H9 (cell line): Measurements from ENCODE around the gene KIF5C. TPM values are rescaled to one million over a fixed set of nuclear protein-coding genes. Genes with fewer than 3 reads are reported as not detected.

ENCODE experiments used
- DNase-seq: peaks from one replicate; pipeline ENCODE4 v3.0.0-alpha.2; 2017
- H2AFZ ChIP-seq: one replicate; pipeline ENCODE4 v1.6.1; 2013; ENCODE audit warnings: mild to moderate bottlenecking, low read length, control low read depth, moderate library complexity
- H2AK5ac ChIP-seq: 2 replicates; pipeline ENCODE4 v1.6.1; 2013; ENCODE audit warnings: low read length, control low read depth, mixed read lengths; ENCODE audit not compliant: insufficient read length
- H2BK120ac ChIP-seq: one replicate; pipeline ENCODE4 v1.6.1; 2013; ENCODE audit warnings: low read depth, mild to moderate bottlenecking, low read length, control low read depth, inconsistent platforms; ENCODE audit not compliant: poor library complexity, severe bottlenecking
- H2BK12ac ChIP-seq: 2 replicates; pipeline ENCODE4 v1.6.1; 2013; ENCODE audit warnings: low read length, control low read depth, mixed read lengths, low read depth; ENCODE audit not compliant: insufficient read length
- H2BK15ac ChIP-seq: 2 replicates; pipeline ENCODE4 v1.6.1; 2013; ENCODE audit warnings: low read depth, low read length, control low read depth
- H2BK20ac ChIP-seq: one replicate; pipeline ENCODE4 v1.6.1; 2013; ENCODE audit warnings: low read depth, mild to moderate bottlenecking, low read length, control low read depth, inconsistent platforms; ENCODE audit not compliant: poor library complexity, severe bottlenecking
- H2BK5ac ChIP-seq: 2 replicates; pipeline ENCODE4 v1.6.1; 2013; ENCODE audit warnings: low read length, control low read depth, mixed read lengths; ENCODE audit not compliant: insufficient read length
- H3K14ac ChIP-seq: 2 replicates; pipeline ENCODE4 v1.6.1; 2013; ENCODE audit warnings: low read length, control low read depth; ENCODE audit not compliant: insufficient read depth
- H3K18ac ChIP-seq: 2 replicates; pipeline ENCODE4 v1.6.1; 2013; ENCODE audit warnings: low read depth, mild to moderate bottlenecking, mixed read lengths, low read length, control low read depth; ENCODE audit not compliant: insufficient read length
- H3K23ac ChIP-seq: 2 replicates; pipeline ENCODE4 v1.6.1; 2013; ENCODE audit warnings: low read length, control low read depth, mixed read lengths, low read depth; ENCODE audit not compliant: insufficient read length
- H3K23me2 ChIP-seq: 2 replicates; pipeline ENCODE4 v1.6.1; 2013; ENCODE audit warnings: low read depth, mild to moderate bottlenecking, mixed read lengths, low read length, control low read depth; ENCODE audit not compliant: insufficient read length, poor library complexity, severe bottlenecking
- H3K27ac ChIP-seq: 2 replicates; pipeline ENCODE4 v1.5.1; 2013; ENCODE audit warnings: low read length, control low read depth, mixed read lengths, low read depth; ENCODE audit not compliant: insufficient read length
- H3K27me3 ChIP-seq: 2 replicates; pipeline ENCODE4 v1.6.1; 2013; ENCODE audit warnings: low read length, control low read depth, inconsistent platforms; ENCODE audit not compliant: insufficient read depth
- H3K4ac ChIP-seq: 2 replicates; pipeline ENCODE4 v1.6.1; 2013; ENCODE audit warnings: low read depth, mild to moderate bottlenecking, control low read depth, inconsistent platforms, low read length, moderate library complexity
- H3K4me1 ChIP-seq: 2 replicates; pipeline ENCODE4 v1.6.1; 2013; ENCODE audit warnings: low read length, control low read depth, inconsistent platforms; ENCODE audit not compliant: insufficient read depth
- H3K4me2 ChIP-seq: 2 replicates; pipeline ENCODE4 v1.6.1; 2013; ENCODE audit warnings: low read length, control low read depth, mixed read lengths; ENCODE audit not compliant: insufficient read length, insufficient read depth
- H3K56ac ChIP-seq: 2 replicates; pipeline ENCODE4 v1.6.1; 2013; ENCODE audit warnings: low read depth, mild to moderate bottlenecking, mixed read lengths, low read length, control low read depth; ENCODE audit not compliant: insufficient read length
- H3K79me1 ChIP-seq: 2 replicates; pipeline ENCODE4 v1.6.1; 2013; ENCODE audit warnings: low read depth, mild to moderate bottlenecking, moderate library complexity, low read length, control low read depth, inconsistent platforms; ENCODE audit not compliant: insufficient read depth, poor library complexity, severe bottlenecking
- H3K79me2 ChIP-seq: 2 replicates; pipeline ENCODE4 v1.6.1; 2013; ENCODE audit warnings: low read length, control low read depth, inconsistent platforms; ENCODE audit not compliant: insufficient read depth
- H3K9ac ChIP-seq: 2 replicates; pipeline ENCODE4 v1.6.1; 2013; ENCODE audit warnings: low read length, control low read depth, mixed read lengths; ENCODE audit not compliant: insufficient read length; ENCODE audit errors: extremely low read depth
- H3K9me3 ChIP-seq: one replicate; pipeline ENCODE4 v1.6.1; 2013; ENCODE audit warnings: low read depth, low read length, inconsistent platforms; ENCODE audit not compliant: control insufficient read depth
- H3T11ph ChIP-seq: one replicate; pipeline ENCODE4 v1.6.1; 2013; ENCODE audit warnings: mild to moderate bottlenecking, low read length, control low read depth, inconsistent platforms
- H4K20me1 ChIP-seq: one replicate; pipeline ENCODE4 v1.6.1; 2013; ENCODE audit not compliant: control insufficient read depth, insufficient read length, insufficient read depth
- H4K5ac ChIP-seq: 2 replicates; pipeline ENCODE4 v1.6.1; 2013; ENCODE audit warnings: low read depth, mild to moderate bottlenecking, mixed read lengths, low read length, control low read depth; ENCODE audit not compliant: insufficient read length
- H4K8ac ChIP-seq: replicated peaks from 2 replicates; pipeline ENCODE4 v1.6.1; 2013; ENCODE audit warnings: low read length, control low read depth, mixed read lengths, low read depth; ENCODE audit not compliant: insufficient read length
- H4K91ac ChIP-seq: 2 replicates; pipeline ENCODE4 v1.6.1; 2013; ENCODE audit warnings: low read depth, mild to moderate bottlenecking, moderate library complexity, mixed read lengths, low read length, control low read depth; ENCODE audit not compliant: insufficient read length
- H3K27ac Mint-ChIP-seq, 3 experiments: 2 replicates in 2 of 3; 3 replicates in 1 of 3; pipeline ENCODE4 v1.8.0; 2020 to 2021; ENCODE audit warnings: mixed read lengths in 3 of 3, mild to moderate bottlenecking in 1 of 3, moderate library complexity in 1 of 3
- H3K27me3 Mint-ChIP-seq: 2 replicates; pipeline ENCODE4 v1.8.0; 2021; ENCODE audit warnings: low read depth, mild to moderate bottlenecking, moderate library complexity, mixed read lengths
- H3K36me3 Mint-ChIP-seq, 3 experiments: 2 replicates in 2 of 3; 3 replicates in 1 of 3; pipeline ENCODE4 v1.8.0; 2020 to 2021; ENCODE audit warnings: low read depth in 3 of 3, mixed read lengths in 3 of 3; ENCODE audit not compliant: insufficient read depth in 1 of 3
- H3K4me1 Mint-ChIP-seq, 2 experiments: 2 replicates each; pipeline ENCODE4 v1.8.0; 2020; ENCODE audit warnings: mixed read lengths in 2 of 2
- H3K4me3 Mint-ChIP-seq, 2 experiments: 2 replicates in 1 of 2; 3 replicates in 1 of 2; pipeline ENCODE4 v1.8.0; 2020 to 2021; ENCODE audit warnings: mild to moderate bottlenecking in 2 of 2, mixed read lengths in 2 of 2, moderate library complexity in 1 of 2
- H3K9me3 Mint-ChIP-seq, 2 experiments: 2 replicates in 1 of 2; 3 replicates in 1 of 2; pipeline ENCODE4 v1.8.0; 2020; ENCODE audit warnings: mild to moderate bottlenecking in 2 of 2, mixed read lengths in 2 of 2, moderate library complexity in 1 of 2
- CTCF ChIP-seq: fragments of 200-600 bp; sonication (generic); conservative IDR thresholded peaks from 3 replicates; pipeline ENCODE4 v1.8.0; 2021; ENCODE audit warnings: antibody characterized with exemption, mild to moderate bottlenecking
- WGBS: extraction: QIAGEN DNeasy Blood & Tissue Kit; methylation state at CpG from one replicate; pipeline ENCODE4 v1.1.7; 2013; ENCODE audit warnings: missing lambda C conversion rate, low lambda C conversion rate, mixed read lengths; ENCODE audit not compliant: insufficient read length; ENCODE audit errors: extremely low coverage; 5-methylcytosine and 5-hydroxymethylcytosine counted together
- total RNA-seq: library from RNA; stranded (reverse); gene quantifications from 2 replicates; pipeline ENCODE4 v1.2.1, GENCODE V29; 2021

The KIF5C gene
- total RNA-seq, 1 experiment from 2014 or later = 52.9 TPM

DNA sequence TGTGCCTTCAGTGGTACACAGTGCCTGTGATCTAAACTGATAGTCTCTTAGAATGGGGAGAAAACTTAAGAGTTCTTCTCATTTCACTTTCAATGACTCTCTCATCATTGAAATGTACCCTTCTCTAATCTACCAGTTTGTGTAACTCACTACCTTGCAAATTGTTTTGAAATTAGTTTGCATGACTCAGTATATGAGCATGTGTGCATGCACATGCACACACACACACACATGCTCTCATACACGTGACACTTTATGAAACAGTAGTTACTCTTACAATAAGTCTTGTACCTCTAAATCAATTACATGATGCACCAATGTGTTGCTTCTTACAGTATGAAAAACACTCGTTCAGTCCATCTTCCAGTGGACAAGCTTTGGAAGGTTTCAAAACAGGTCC is 174.1 kb downstream of the KIF5C start:
- H3K9me3 ChIP-seq = no peaks in the 10 kb centered on the region
- TF ChIP-seq CTCF = no peak
- no peak overlapping the region for H3K4me2 ChIP-seq
- H3K23ac ChIP-seq = no peak overlapping the region
- no peak overlapping the region for H3K27ac ChIP-seq
- H3K4me3 Mint-ChIP-seq = no peak overlapping the region
- H3K56ac ChIP-seq = no peak overlapping the region
- H4K8ac ChIP-seq = no peak overlapping the region
- H2BK5ac ChIP-seq = no peak overlapping the region
- no peak overlapping the region for H3K27ac Mint-ChIP-seq
- H2BK20ac ChIP-seq = no peak overlapping the region
- no peak overlapping the region for H3K18ac ChIP-seq
- no peaks in the 10 kb centered on the region for H3K4me1 Mint-ChIP-seq
- WGBS = no CpG with 5 or more reads among the region's 2 CpGs
- no peaks in the 10 kb centered on the region for H4K20me1 ChIP-seq
- no peak overlapping the region for H2AK5ac ChIP-seq
- no peaks in the 10 kb centered on the region for H3K23me2 ChIP-seq
- no peaks in the 10 kb centered on the region for H3K27me3 Mint-ChIP-seq
- H3K14ac ChIP-seq = no peak overlapping the region
- peaks cover 0 to 10% (median 4%) of the 10 kb centered on the region in 3 experiments; a peak in 4 of 7 replicates for H3K36me3 Mint-ChIP-seq
- H4K91ac ChIP-seq = no peak overlapping the region
- no peak overlapping the region for H2BK12ac ChIP-seq
- H3T11ph ChIP-seq = no peak overlapping the region
- H4K5ac ChIP-seq = no peak overlapping the region
- no peaks in the 10 kb centered on the region for H3K27me3 ChIP-seq
- DNase-seq = no peak
- H3K79me2 ChIP-seq = no peaks in the 10 kb centered on the region
- H2BK120ac ChIP-seq = no peak overlapping the region
- no peaks in the 10 kb centered on the region for H3K4me1 ChIP-seq
- peaks cover 10 to 17% of the 10 kb centered on the region in 2 experiments for H3K9me3 Mint-ChIP-seq
- no peak overlapping the region for H3K9ac ChIP-seq
- H3K4ac ChIP-seq = no peak overlapping the region
- no peak overlapping the region for H2BK15ac ChIP-seq
- H2AFZ ChIP-seq = no peak overlapping the region
- H3K79me1 ChIP-seq = no peaks in the 10 kb centered on the region
